Urinary bladder (tissue), 4 donors: ENCODE results near the gene RPTOR. TPM values are rescaled to one million over a fixed set of nuclear protein-coding genes. Genes with fewer than 3 reads are reported as not detected.
"Not testable (repeated sequence)": the region's sequence is repeated elsewhere in the genome, so short reads cannot be mapped to it uniquely, and the experiment has no call there.

Experiments used
- DNase-seq: peaks from one replicate; pipeline ENCODE4 v3.0.0-alpha.2; 2015; ENCODE audit errors: extremely low spot score
- H3K27ac ChIP-seq: one replicate; pipeline ENCODE4 v1.5.1; 2013; ENCODE audit warnings: low read depth, mild to moderate bottlenecking, moderate library complexity
- H3K36me3 ChIP-seq: one replicate; pipeline ENCODE4 v1.6.1; 2013; ENCODE audit warnings: mild to moderate bottlenecking, moderate library complexity; ENCODE audit not compliant: insufficient read depth
- H3K4me1 ChIP-seq: one replicate; pipeline ENCODE4 v1.6.1; 2013; ENCODE audit warnings: mild to moderate bottlenecking, moderate library complexity; ENCODE audit not compliant: insufficient read depth
- H3K4me3 ChIP-seq: one replicate; pipeline ENCODE4 v1.5.1; 2013; ENCODE audit warnings: low read depth, low read length
- WGBS: extraction: QIAGEN DNeasy Blood & Tissue Kit; methylation state at CpG from one replicate; pipeline ENCODE4 v1.1.7; 2013; 5-methylcytosine and 5-hydroxymethylcytosine counted together
- polyA plus RNA-seq: library from polyadenylated mRNA; stranded (reverse); fragments of 200-250 nt; gene quantifications from one replicate; pipeline ENCODE4 v1.2.3, GENCODE V29; 2013
- total RNA-seq: library from RNA; depleted of rRNA; stranded (reverse); fragments of >200 nt; gene quantifications from one replicate; pipeline ENCODE4 v1.2.3, GENCODE V29; 2014
- donor health status: healthy with polysubstance abuse.
- donor health status: healthy.

The RPTOR gene
- total and polyA plus RNA-seq, 2 donors, result 23.5 to 54.1 TPM

- Histone ChIP-seq H3K27ac (no peak overlapping the region), H3K4me3 (no peak overlapping the region), H3K36me3 (no peaks in the 10 kb centered on the region), H3K4me1 (no peaks in the 10 kb centered on the region)
- 84% methylated on average over 5 of the region's 5 CpGs for WGBS
- no peak for DNase-seq
Observed at GRCh38 chr17:80868022-80868609, 323.5 kb downstream of the RPTOR start.

DNA sequence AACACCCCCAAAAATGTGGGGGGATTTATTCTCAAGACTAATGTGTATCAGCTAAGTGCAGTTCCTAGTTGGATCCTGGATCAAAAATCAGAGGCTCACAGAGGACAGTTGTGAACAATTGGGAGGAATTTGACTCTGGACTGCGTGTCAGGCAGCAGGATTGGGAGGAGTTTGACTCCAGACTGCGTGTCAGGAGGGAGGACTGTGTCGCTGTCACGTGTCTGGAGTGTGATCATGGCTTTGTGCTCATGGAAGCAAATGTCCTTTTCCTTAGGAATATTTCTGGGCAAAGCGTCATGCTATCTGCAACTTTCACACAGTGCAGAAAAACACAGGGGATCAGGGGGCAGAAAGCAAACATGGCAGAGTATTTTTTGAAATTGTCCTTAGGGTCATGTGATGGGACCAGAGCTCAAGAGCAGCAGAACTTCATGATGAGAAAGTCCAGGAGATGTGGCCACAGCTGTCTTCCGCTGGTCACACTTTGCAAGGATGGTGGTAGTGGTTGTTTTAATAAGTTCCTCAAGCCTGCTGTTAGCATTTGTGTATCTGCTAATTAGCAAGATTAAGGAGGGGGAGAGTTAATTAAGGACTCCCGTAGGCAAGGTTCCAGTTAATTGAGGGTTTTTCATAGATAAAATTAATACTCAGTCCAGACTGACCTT is 325.0 kb downstream of the RPTOR start:
- Histone ChIP-seq H3K4me3 (no peak overlapping the region), H3K4me1 (no peaks in the 10 kb centered on the region), H3K27ac (no peak overlapping the region), H3K36me3 (no peaks in the 10 kb centered on the region)
- no peak for DNase-seq
- WGBS, result 92% methylated on average over 7 of the region's 7 CpGs

GRCh38 chr17:80870401-80870800 is 325.8 kb downstream of the RPTOR start:
- Histone ChIP-seq H3K4me3 (no peak overlapping the region), H3K4me1 (no peaks in the 10 kb centered on the region), H3K27ac (no peak overlapping the region), H3K36me3 (no peaks in the 10 kb centered on the region)
- WGBS, result 79% methylated on average over 8 of the region's 8 CpGs
- no peak for DNase-seq

DNA sequence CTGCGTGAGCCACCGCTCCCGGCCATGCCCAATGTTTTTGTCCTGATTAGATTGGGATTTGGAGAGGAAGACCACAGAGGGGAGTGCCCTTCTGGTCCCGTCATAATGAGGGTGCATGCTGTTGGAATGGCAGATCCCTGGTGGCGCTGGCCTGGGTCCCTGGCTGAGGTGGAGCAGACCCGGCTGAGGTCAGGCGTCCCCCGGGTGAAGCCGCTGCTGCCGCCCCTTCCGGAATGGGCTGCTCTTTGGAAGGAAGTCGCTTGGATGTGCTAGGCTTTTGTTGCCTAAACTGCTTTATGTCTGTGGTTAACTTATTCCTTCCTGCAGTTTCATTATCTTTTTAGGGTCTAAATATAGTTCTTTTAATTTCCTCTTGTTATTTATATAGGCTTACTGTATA is 326.7 kb downstream of the RPTOR start:
- Histone ChIP-seq H3K4me1 (no peaks in the 10 kb centered on the region), H3K4me3 (no peak overlapping the region), H3K27ac (no peak overlapping the region), H3K36me3 (no peaks in the 10 kb centered on the region)
- DNase-seq, result no peak
- 51% methylated on average over 12 of the region's 12 CpGs for WGBS

DNA sequence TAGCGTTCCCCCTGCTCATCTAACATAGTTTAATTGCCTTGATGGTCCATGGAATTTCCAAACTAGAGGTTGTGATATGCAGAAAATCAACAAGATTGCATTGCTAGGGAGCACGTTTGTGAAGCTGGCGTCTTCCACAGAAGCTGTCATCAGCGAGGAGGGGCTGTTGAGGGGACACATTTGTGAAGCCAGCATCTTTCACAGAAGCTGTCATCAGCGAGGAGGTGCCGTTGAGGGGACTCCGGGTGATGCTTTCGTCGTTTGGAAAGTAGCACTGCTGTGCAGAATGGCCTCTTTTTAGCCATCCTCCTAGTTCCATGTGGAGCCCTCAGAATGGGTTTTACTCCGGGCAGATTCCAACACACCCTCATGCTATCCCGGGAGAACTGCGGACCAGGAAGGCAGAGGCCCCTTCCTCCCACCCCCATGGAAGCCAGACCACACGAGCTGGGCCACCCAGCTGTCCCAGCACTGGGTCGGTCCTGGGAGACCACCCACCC is 327.4 kb downstream of the RPTOR start:
- Histone ChIP-seq H3K4me3 (no peak overlapping the region), H3K27ac (no peak overlapping the region), H3K36me3 (no peaks in the 10 kb centered on the region), H3K4me1 (no peaks in the 10 kb centered on the region)
- 60% methylated on average over 14 of the region's 14 CpGs for WGBS
- no peak for DNase-seq

DNA sequence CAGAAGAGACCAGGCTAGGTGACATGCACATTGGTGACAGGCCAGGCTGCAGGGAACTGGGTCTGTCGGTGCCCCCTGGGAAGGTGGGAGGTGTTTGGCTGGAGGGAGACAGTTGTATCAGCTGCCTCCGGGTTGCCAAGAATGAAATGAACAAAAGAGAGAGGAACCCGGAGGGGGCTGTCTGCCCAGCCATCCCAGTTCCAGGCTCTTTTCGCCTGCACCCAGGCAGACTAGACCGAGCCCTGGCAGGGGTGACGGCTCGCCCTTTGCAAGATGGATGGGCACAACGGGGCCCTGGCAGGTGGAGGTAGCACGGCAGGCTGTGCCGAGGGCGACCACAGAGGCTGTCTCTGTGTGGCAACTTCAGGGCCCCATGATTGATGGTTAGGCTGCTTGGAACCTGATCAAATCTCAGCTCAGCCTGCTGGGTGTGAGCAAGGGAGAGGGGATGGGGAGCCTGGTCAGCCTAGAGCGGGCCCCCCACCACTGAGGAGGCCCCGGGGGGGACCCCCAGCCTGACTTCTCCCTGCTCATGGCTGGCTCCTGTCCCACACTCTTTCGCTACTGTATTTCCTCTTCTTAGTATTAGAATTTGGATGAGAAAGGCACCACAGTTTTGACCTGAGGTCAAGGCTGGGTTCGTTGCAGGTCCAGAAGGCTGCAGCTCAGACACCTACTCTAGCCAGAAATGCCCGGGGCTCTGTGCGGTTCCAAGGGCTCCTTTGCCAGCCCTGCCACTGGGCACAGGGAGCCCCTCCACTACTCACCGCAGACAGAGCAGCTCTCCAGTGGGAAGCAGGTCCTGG is 328.1 kb downstream of the RPTOR start:
- no peak for DNase-seq
- H3K4me1 ChIP-seq, result no peaks in the 10 kb centered on the region
- no peaks in the 10 kb centered on the region for H3K36me3 ChIP-seq
- 80% methylated on average over 18 of the region's 18 CpGs for WGBS
- no peak overlapping the region for H3K27ac ChIP-seq
- H3K4me3 ChIP-seq, result no peak overlapping the region

DNA sequence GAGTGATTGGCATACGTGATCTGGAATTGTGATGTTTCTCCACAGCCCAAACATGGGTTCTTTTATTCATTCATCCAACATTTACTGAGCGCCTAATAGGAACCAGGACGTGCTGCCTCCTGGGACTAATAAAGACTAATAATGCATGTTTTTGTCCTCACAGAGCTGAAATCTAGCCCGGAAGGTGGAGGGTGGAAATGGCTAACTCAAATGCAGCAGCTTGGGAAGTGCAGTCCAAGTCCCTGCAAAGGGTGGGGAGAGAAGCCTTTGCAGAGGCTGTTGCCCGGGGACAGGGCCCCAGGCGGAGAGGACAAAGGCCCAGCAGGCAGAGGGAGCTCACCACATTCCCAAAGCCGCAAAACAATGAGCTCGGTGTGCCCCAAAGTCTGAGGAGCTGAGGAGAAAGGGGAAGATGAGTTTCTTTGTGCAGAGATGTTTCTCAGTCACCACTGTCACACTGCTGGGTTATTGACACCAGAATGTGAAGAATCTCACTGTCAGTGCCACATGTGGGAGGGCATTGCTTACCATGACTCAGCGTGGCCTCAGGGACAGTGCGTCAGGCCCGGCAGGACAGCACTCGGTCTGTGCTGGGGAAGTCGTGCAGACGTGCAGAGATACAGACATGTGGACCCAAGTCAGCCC is 328.8 kb downstream of the RPTOR start:
- H3K36me3 ChIP-seq, result no peaks in the 10 kb centered on the region
- H3K27ac ChIP-seq, result no peak overlapping the region
- WGBS, result 83% methylated on average over 14 of the region's 14 CpGs
- no peak for DNase-seq
- no peaks in the 10 kb centered on the region for H3K4me1 ChIP-seq
- H3K4me3 ChIP-seq, result no peak overlapping the region

DNA sequence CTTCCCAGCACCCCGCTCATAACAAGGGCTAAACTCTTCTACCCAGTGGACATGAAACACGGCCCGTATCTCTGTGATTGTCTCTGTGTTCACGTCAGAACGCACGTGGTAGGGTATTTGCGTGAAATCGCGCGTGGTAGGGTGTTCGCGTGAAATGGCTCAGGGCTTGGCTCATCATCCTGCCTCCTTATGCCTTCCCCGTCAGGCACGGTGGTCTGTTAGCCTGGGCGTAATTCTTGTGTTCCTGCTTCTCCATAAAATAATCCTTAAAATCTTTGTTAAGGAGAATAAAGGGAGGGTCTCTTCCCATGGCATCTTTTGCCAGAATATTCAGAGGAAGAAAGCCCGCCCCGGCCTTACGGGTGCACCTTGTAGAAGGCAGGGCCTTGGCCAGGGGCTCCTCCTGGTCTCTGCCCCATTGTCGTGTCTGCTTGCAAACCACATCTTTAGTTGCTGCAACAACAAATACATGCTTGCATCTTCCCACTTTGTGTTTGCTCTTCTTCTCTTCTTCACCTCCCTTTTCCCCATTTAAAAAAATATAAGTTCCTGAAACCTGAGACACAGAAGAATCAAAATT is 330.3 kb downstream of the RPTOR start:
- Histone ChIP-seq H3K4me3 (no peak overlapping the region), H3K36me3 (no peaks in the 10 kb centered on the region), H3K4me1 (no peaks in the 10 kb centered on the region), H3K27ac (no peak overlapping the region)
- WGBS, result 96% methylated on average over 19 of the region's 19 CpGs
- DNase-seq, result no peak

DNA sequence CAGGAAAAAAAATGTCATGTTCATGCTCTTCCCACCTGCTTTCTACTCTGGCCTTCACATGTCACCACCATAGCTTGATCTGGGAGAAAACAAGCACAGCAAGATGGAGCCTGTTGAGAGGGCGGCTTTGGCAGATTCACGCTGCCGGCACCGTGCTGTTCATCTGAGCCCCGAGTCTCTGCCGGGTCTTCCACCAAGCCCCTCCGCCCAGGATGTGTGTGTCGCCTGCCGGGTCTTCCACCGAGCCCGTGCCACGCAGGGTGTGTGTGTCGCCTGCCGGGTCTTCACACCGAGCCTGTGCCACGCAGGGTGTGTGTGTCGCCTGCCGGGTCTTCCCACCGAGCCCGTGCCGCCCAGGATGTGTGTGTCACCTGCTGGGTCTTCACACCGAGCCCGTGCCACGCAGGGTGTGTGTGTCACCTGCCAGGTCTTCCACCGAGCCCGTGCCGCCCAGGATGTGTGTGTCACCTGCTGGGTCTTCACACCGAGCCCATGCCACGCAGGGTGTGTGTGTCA is 330.9 kb downstream of the RPTOR start:
- not testable (repeated sequence) for H3K27ac ChIP-seq, H3K36me3 ChIP-seq, H3K4me1 ChIP-seq, H3K4me3 ChIP-seq, DNase-seq
- WGBS, result 98% methylated on average over 27 of the region's 29 CpGs

GRCh38 chr17:80876456-80876949 is 331.9 kb downstream of the RPTOR start:
- H3K36me3 ChIP-seq, H3K27ac ChIP-seq, H3K4me3 ChIP-seq, DNase-seq, H3K4me1 ChIP-seq: not testable (repeated sequence)
- 96% methylated on average over 35 of the region's 39 CpGs for WGBS

- 89% methylated on average over 32 of the region's 32 CpGs for WGBS
- H3K4me1 ChIP-seq, result no peaks in the 10 kb centered on the region
- peaks cover 2% of the 10 kb centered on the region for H3K36me3 ChIP-seq
- H3K27ac ChIP-seq, result no peak overlapping the region
- no peak for DNase-seq
- H3K4me3 ChIP-seq, result no peak overlapping the region
Observed at GRCh38 chr17:80876950-80877728, 332.5 kb downstream of the RPTOR start.

DNA sequence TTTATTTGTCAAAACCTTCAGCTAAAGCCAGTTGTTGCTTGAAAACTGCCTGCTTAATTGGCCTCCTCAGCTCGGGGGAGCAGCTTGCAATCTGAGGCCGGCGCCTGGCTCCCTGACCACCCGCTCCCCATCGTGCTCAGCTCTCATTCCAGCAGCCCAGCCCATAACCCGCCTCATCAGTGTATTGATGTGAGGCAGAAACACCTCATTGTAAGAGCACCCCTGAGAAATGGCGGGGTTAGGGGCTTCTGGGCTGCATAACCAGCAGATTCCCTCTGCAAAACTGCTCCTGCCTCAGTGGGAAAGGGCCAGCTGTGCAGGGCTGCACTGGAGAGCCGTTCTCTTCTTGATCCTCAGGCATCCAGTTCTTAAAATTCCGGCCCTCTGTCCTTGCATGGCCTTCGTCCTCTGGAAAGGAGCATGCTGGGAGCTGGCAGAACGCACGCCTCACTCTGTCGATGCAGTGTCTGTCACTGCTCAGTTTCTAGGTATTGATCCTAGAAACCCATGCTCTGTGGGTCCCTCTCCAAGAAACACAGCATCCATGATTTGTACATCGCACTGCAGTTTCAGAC is 333.2 kb downstream of the RPTOR start:
- no peak overlapping the region for H3K4me3 ChIP-seq
- H3K36me3 ChIP-seq, result peaks cover 2% of the 10 kb centered on the region
- no peak for DNase-seq
- 86% methylated on average over 14 of the region's 14 CpGs for WGBS
- no peak overlapping the region for H3K27ac ChIP-seq
- H3K4me1 ChIP-seq, result no peaks in the 10 kb centered on the region
